Transverse colon (tissue), 3 donors: ENCODE data around the gene SGO2.

Source experiments
- EP300 ChIP-seq: sonication (generic); formaldehyde crosslinking; IDR thresholded peaks from one replicate; pipeline ENCODE4 v1.6.1; 2017; ENCODE audit warnings: antibody characterized with exemption, low read depth
- POLR2A ChIP-seq: fragments of 450-650 bp; IDR thresholded peaks from one replicate; pipeline ENCODE4 v1.6.1; 2016; ENCODE audit warnings: antibody characterized with exemption, mild to moderate bottlenecking, moderate library complexity
- TF ChIP-seq, protein P1 (sequence below), 5 experiments: fragments of 200-600 bp in 3 of 5; fragments of 450-650 bp in 2 of 5; sonication (generic) in 3 of 5; IDR thresholded peaks; 1 replicate in 2 of 5; 2 replicates in 3 of 5; pipeline ENCODE4 v1.5.1; 2016 to 2017; ENCODE audit warnings: antibody characterized with exemption in 5 of 5, inconsistent platforms in 3 of 5, mild to moderate bottlenecking in 2 of 5, moderate library complexity in 1 of 5

DNA sequence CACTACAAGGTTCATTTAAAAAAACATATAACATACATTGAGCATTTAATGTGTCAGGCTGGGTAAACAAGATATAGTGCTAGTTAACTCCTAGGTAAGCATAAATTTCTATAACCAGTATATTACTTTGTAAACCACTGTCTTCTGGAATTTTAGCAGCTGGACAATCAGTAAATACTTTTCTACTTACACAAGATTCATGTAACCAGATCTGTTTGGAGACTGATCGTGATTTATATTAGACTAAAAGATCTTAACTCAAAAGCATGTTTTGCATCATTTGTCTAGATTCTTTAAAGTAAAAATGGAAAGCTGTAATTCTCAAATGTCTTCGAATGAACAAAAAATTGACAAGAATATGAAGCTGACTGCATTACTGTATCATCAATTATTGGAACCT is 941 bp upstream of the SGO2 start:
- no peak for TF ChIP-seq POLR2A
- TF ChIP-seq, protein P1, sequence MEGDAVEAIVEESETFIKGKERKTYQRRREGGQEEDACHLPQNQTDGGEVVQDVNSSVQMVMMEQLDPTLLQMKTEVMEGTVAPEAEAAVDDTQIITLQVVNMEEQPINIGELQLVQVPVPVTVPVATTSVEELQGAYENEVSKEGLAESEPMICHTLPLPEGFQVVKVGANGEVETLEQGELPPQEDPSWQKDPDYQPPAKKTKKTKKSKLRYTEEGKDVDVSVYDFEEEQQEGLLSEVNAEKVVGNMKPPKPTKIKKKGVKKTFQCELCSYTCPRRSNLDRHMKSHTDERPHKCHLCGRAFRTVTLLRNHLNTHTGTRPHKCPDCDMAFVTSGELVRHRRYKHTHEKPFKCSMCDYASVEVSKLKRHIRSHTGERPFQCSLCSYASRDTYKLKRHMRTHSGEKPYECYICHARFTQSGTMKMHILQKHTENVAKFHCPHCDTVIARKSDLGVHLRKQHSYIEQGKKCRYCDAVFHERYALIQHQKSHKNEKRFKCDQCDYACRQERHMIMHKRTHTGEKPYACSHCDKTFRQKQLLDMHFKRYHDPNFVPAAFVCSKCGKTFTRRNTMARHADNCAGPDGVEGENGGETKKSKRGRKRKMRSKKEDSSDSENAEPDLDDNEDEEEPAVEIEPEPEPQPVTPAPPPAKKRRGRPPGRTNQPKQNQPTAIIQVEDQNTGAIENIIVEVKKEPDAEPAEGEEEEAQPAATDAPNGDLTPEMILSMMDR (IDR thresholded peaks at IDR 0.05) = no peak
- no peak for TF ChIP-seq EP300
